HepG2 (cell line): Measurements from ENCODE around the gene RAB1B. TPM values are rescaled to one million over a fixed set of nuclear protein-coding genes. Genes with fewer than 3 reads are reported as not detected.

Experiments used
- GLI4 ChIP-seq: sonication (generic); formaldehyde crosslinking; IDR thresholded peaks from 2 replicates; pipeline ENCODE4 v1.5.1; 2020; ENCODE audit warnings: missing genetic modification reagents, mild to moderate bottlenecking, moderate library complexity, borderline replicate concordance
- GRHL1 ChIP-seq: sonication (generic); formaldehyde crosslinking; conservative IDR thresholded peaks from 2 replicates; pipeline ENCODE4 v1.8.0; 2022; ENCODE audit warnings: missing genetic modification reagents
- GTF3A ChIP-seq: sonication (generic); formaldehyde crosslinking; conservative IDR thresholded peaks from 2 replicates; pipeline ENCODE4 v1.4.0; 2020; ENCODE audit warnings: mild to moderate bottlenecking, missing genetic modification reagents
- KLF6 ChIP-seq: IDR thresholded peaks from 2 replicates; pipeline ENCODE4 v1.8.0; 2016; ENCODE audit warnings: missing biosample characterization, missing genetic modification reagents
- NR3C1 ChIP-seq: sonication (generic); formaldehyde crosslinking; IDR thresholded peaks from 2 replicates; pipeline ENCODE4 v1.4.0; 2020; ENCODE audit warnings: missing genetic modification reagents
- PCBP2 ChIP-seq: fragments of 200-400 bp; formaldehyde crosslinking; optimal IDR thresholded peaks from 2 replicates; pipeline ENCODE3; 2018; ENCODE audit warnings: low read length, low read depth; ENCODE audit not compliant: poor library complexity, severe bottlenecking
- PLRG1 ChIP-seq: fragments of 450-650 bp; conservative IDR thresholded peaks from 2 replicates; pipeline ENCODE4 v1.6.1; 2016
- SIN3B ChIP-seq: fragments of 150-350 bp; IDR thresholded peaks from 2 replicates; pipeline ENCODE4 v1.6.1; 2014; ENCODE audit warnings: low read length
- SKIL ChIP-seq: sonication (generic); formaldehyde crosslinking; IDR thresholded peaks from 2 replicates; pipeline ENCODE4 v1.8.0; 2022; ENCODE audit warnings: missing genetic modification reagents, mild to moderate bottlenecking, moderate library complexity, borderline replicate concordance
- ZC3H13 ChIP-seq: sonication (generic); formaldehyde crosslinking; IDR thresholded peaks from 2 replicates; pipeline ENCODE4 v1.8.1; 2023; ENCODE audit warnings: mild to moderate bottlenecking, missing genetic modification reagents, moderate library complexity
- ZFP36 ChIP-seq: fragments of 150-350 bp; IDR thresholded peaks from 2 replicates; pipeline ENCODE4 v1.6.1; 2018; ENCODE audit warnings: borderline replicate concordance, low read length, low read depth; ENCODE audit not compliant: partially characterized antibody
- ZNF687 ChIP-seq: sonication (generic); formaldehyde crosslinking; IDR thresholded peaks from 2 replicates; pipeline ENCODE4 v1.5.1; 2020; ENCODE audit warnings: mild to moderate bottlenecking, missing genetic modification reagents, moderate library complexity
- ZNF749 ChIP-seq: sonication (generic); formaldehyde crosslinking; IDR thresholded peaks from 2 replicates; pipeline ENCODE4 v1.8.0; 2022; ENCODE audit warnings: mild to moderate bottlenecking, missing genetic modification reagents, moderate library complexity, borderline replicate concordance
- ZNF768 ChIP-seq: sonication (generic); formaldehyde crosslinking; IDR thresholded peaks from 2 replicates; pipeline ENCODE4 v1.4.0; 2020; ENCODE audit warnings: missing genetic modification reagents
- ZSCAN21 ChIP-seq: sonication (generic); formaldehyde crosslinking; IDR thresholded peaks from 2 replicates; pipeline ENCODE4 v1.8.0; 2022; ENCODE audit warnings: mild to moderate bottlenecking, missing genetic modification reagents, moderate library complexity, borderline replicate concordance
- polyA plus RNA-seq, 8 experiments: library from polyadenylated mRNA; depleted of rRNA in 3 of 8; stranded (reverse) in 7 of 8; unstranded in 1 of 8; fragments of >200 nt; fragmentation: Illumina TruSeq in 4 of 8; extraction: Trizol in 4 of 8; gene quantifications; 2 replicates each; pipeline versions ENCODE4 v1.2.1 to v1.2.3, GENCODE V29; 2011 to 2016; ENCODE audit warnings: low read depth in 4 of 8, missing spikeins in 1 of 8, mixed read lengths in 1 of 8; ENCODE audit not compliant: insufficient read depth in 1 of 8
- total RNA-seq, 5 experiments: library from RNA; depleted of rRNA; stranded (reverse); fragments of >200 nt; fragmentation: Illumina TruSeq; extraction: Trizol; gene quantifications; 2 replicates each; pipeline ENCODE4 v1.2.3, GENCODE V29; 2016; ENCODE audit warnings: low read depth in 1 of 5
- TF ChIP-seq, protein P1 (sequence below): sonication (generic); formaldehyde crosslinking; IDR thresholded peaks from 2 replicates; pipeline ENCODE4 v1.4.0; 2020; ENCODE audit warnings: missing genetic modification reagents, borderline replicate concordance
- TF ChIP-seq, protein P2 (sequence below): sonication (generic); formaldehyde crosslinking; IDR thresholded peaks from 2 replicates; pipeline ENCODE4 v1.8.0; 2022; ENCODE audit warnings: missing genetic modification reagents, mild to moderate bottlenecking, borderline replicate concordance

RAB1B gene
- total and polyA plus RNA-seq, 2 of the 13 experiments (the other 11 are each of a cell fraction or from before 2014, with no cell fraction given): 77.9 to 87.9 TPM

DNA sequence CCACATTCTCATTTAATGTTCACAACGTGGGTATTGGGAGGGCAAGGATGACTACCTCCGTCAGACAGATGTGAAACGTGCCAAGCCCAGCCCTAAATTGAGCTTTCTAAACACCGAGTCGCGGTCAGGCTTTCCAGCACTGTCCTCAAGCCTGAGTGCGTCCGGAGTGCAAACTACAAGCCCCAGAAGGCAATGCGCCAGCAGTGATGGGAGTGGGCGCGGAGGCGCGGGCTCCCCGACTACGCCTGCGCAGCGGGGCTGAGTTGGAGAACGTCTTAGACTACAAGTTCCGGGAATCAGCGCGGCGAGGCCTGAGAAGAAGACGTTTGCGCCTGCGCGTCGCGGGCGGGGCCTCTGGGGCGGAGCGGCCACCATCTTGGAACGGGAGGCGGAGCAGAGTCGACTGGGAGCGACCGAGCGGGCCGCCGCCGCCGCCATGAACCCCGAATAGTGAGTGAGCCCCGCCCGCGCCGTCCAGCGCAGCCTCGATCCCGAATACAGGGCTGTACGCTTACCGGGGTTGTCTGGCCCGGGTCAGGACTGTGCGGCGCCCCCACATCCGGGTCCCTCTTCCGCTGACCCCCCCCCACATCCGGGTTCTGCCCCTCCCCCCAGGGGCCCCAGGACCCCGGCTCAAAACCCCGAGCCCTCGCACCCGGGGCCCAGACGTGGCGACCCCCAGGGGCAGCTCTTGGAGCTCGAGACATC is at the start of gene RAB1B (continued):
- TF ChIP-seq ZNF687 (no peak; the same call in none of the 2 replicates), ZSCAN21 (CRISPR knock-in tag) (no peak), GTF3A (CRISPR knock-in tag) (no peak), GRHL1 (CRISPR knock-in tag) (no peak), NR3C1 (CRISPR knock-in tag) (no peak), PCBP2 (no peak), ZC3H13 (CRISPR knock-in tag) (no peak), KLF6 (no peak; the same call in 1 of the 2 replicates), ZNF749 (CRISPR knock-in tag) (0 out of 2 replicates have a peak, but pooled peaks have one; percentile 26), SIN3B (no peak), SKIL (no peak), ZFP36 (no peak), GLI4 (CRISPR knock-in tag) (no peak), ZNF768 (CRISPR knock-in tag) (no peak), PLRG1 (no peak)
- TF ChIP-seq, protein P1, sequence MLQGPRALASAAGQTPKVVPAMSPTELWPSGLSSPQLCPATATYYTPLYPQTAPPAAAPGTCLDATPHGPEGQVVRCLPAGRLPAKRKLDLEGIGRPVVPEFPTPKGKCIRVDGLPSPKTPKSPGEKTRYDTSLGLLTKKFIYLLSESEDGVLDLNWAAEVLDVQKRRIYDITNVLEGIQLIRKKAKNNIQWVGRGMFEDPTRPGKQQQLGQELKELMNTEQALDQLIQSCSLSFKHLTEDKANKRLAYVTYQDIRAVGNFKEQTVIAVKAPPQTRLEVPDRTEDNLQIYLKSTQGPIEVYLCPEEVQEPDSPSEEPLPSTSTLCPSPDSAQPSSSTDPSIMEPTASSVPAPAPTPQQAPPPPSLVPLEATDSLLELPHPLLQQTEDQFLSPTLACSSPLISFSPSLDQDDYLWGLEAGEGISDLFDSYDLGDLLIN (CRISPR knock-in tag): no peak
- TF ChIP-seq, protein P2, sequence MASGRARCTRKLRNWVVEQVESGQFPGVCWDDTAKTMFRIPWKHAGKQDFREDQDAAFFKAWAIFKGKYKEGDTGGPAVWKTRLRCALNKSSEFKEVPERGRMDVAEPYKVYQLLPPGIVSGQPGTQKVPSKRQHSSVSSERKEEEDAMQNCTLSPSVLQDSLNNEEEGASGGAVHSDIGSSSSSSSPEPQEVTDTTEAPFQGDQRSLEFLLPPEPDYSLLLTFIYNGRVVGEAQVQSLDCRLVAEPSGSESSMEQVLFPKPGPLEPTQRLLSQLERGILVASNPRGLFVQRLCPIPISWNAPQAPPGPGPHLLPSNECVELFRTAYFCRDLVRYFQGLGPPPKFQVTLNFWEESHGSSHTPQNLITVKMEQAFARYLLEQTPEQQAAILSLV: no peak; the same call in 1 of the 2 replicates
